DOHH2 (cell line): ENCODE data around the gene SPTBN4.

ENCODE experiments used
- H3F3A ChIP-seq: fragments of 200-600 bp; sonication (generic), shearing (Covaris generic); 2 replicates; pipeline ENCODE4 v1.6.0; 2016; ENCODE audit warnings: antibody characterized with exemption, mild to moderate bottlenecking; ENCODE audit not compliant: control insufficient read depth, insufficient read depth
- H3K27ac ChIP-seq: fragments of 200-600 bp; sonication (generic); 2 replicates; pipeline ENCODE4 v1.5.1; 2014; ENCODE audit warnings: low read depth, mild to moderate bottlenecking, low read length, moderate library complexity
- H3K27me3 ChIP-seq: fragments of 200-600 bp; sonication (generic); 2 replicates; pipeline ENCODE4 v1.6.1; 2014; ENCODE audit warnings: mild to moderate bottlenecking, low read length, mixed read lengths; ENCODE audit not compliant: control insufficient read depth
- H3K36me3 ChIP-seq: fragments of 200-600 bp; sonication (generic); 2 replicates; pipeline ENCODE4 v1.6.1; 2014; ENCODE audit warnings: mild to moderate bottlenecking, low read length, moderate library complexity, mixed read lengths; ENCODE audit not compliant: control insufficient read depth
- H3K4me1 ChIP-seq: fragments of 200-600 bp; sonication (generic); 2 replicates; pipeline ENCODE4 v1.6.1; 2014; ENCODE audit warnings: mild to moderate bottlenecking, low read length, mixed read lengths; ENCODE audit not compliant: control insufficient read depth
- H3K4me2 ChIP-seq: fragments of 200-600 bp; sonication (generic); 2 replicates; pipeline ENCODE4 v1.6.0; 2014; ENCODE audit warnings: mild to moderate bottlenecking, low read length, moderate library complexity
- H3K4me3 ChIP-seq: fragments of 200-600 bp; sonication (generic); 2 replicates; pipeline ENCODE4 v1.5.1; 2014; ENCODE audit warnings: mild to moderate bottlenecking, low read length, mixed read lengths
- H3K79me2 ChIP-seq: fragments of 200-600 bp; sonication (generic); 2 replicates; pipeline ENCODE4 v1.6.1; 2014; ENCODE audit warnings: mild to moderate bottlenecking, low read length, mixed read lengths; ENCODE audit not compliant: control insufficient read depth
- H3K9me2 ChIP-seq: fragments of 200-600 bp; sonication (generic); replicated peaks from 2 replicates; pipeline ENCODE4 v1.6.1; 2014; ENCODE audit warnings: mild to moderate bottlenecking, low read length, mixed read lengths; ENCODE audit not compliant: control insufficient read depth
- H3K9me3 ChIP-seq: fragments of 200-600 bp; sonication (generic); 2 replicates; pipeline ENCODE4 v1.6.1; 2014; ENCODE audit warnings: antibody characterized with exemption, low read length, mixed read lengths; ENCODE audit not compliant: control insufficient read depth, insufficient read depth
- H4K20me1 ChIP-seq: fragments of 200-600 bp; sonication (generic); 2 replicates; pipeline ENCODE4 v1.6.0; 2014; ENCODE audit warnings: low read depth, mild to moderate bottlenecking, antibody characterized with exemption, low read length, moderate library complexity; ENCODE audit not compliant: control insufficient read depth, insufficient read depth
- EZH2phosphoT487 ChIP-seq: fragments of 200-600 bp; sonication (generic); IDR thresholded peaks from 2 replicates; pipeline ENCODE4 v1.6.1; 2017; ENCODE audit warnings: borderline replicate concordance, mild to moderate bottlenecking, antibody characterized with exemption, low read length, moderate library complexity, mixed read lengths
- TF ChIP-seq, protein P1 (sequence below): fragments of 200-600 bp; sonication (generic); IDR thresholded peaks from one replicate; pipeline ENCODE4 v1.5.1; 2014; ENCODE audit warnings: antibody characterized with exemption, mild to moderate bottlenecking, low read depth, low read length; ENCODE audit not compliant: poor library complexity, severe bottlenecking

Gene SPTBN4

DNA sequence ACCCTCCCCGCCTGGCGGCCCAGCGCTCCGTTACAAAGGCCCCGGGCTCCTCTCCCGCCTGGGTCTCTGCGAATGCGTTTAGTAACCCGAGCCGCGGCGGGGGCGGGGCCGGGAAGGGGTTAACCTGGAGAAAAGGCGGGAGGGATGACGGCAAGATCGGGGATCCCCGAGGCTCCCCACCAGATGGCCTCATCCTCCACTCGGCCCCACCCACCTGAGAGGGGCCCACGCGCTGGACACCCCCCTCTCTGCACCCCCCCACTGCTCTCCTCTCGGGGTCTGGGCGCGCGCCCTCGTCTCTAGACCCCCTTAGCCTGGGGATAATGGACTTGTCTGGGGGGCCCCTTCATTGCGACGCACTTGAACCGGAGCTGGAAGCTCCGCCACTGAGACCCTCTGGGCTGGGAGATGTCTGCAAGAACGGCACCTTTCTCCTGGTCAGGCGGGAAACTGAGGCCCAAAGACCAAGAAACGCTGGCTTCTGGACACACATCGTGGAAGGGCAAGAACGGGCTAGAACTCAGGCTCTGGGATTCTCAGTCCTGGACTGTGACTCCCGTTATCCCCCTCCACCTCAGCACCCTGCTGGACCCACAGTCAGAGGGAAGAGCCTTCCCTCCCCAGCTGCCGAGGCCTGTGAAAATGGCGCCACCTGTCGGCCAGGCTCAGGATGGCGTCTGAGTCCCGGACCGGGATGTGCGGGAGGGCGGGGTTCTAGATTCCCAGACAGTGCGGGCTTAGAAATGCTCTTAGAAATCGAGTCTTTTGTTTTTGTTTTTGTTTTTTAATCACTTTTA, 131.5 kb downstream of the SPTBN4 start:
- no peaks in the 10 kb centered on the region for H3K9me3 ChIP-seq
- peaks cover 13% of the 10 kb centered on the region for H3F3A ChIP-seq
- H3K4me3 ChIP-seq = peak overlapping the region; percentile 77
- TF ChIP-seq, protein P1, sequence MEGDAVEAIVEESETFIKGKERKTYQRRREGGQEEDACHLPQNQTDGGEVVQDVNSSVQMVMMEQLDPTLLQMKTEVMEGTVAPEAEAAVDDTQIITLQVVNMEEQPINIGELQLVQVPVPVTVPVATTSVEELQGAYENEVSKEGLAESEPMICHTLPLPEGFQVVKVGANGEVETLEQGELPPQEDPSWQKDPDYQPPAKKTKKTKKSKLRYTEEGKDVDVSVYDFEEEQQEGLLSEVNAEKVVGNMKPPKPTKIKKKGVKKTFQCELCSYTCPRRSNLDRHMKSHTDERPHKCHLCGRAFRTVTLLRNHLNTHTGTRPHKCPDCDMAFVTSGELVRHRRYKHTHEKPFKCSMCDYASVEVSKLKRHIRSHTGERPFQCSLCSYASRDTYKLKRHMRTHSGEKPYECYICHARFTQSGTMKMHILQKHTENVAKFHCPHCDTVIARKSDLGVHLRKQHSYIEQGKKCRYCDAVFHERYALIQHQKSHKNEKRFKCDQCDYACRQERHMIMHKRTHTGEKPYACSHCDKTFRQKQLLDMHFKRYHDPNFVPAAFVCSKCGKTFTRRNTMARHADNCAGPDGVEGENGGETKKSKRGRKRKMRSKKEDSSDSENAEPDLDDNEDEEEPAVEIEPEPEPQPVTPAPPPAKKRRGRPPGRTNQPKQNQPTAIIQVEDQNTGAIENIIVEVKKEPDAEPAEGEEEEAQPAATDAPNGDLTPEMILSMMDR = peak; percentile 98
- no peak for TF ChIP-seq EZH2phosphoT487
- H3K36me3 ChIP-seq = no peaks in the 10 kb centered on the region
- H4K20me1 ChIP-seq = peaks cover 8% of the 10 kb centered on the region; the same call in 1 of the 2 replicates
- no peaks in the 10 kb centered on the region for H3K9me2 ChIP-seq
- H3K79me2 ChIP-seq = no peaks in the 10 kb centered on the region
- peak overlapping the region; percentile 77 for H3K4me2 ChIP-seq
- H3K27ac ChIP-seq = no peak overlapping the region
- H3K4me1 ChIP-seq = peaks cover 62% of the 10 kb centered on the region
- peaks cover 51% of the 10 kb centered on the region for H3K27me3 ChIP-seq

DNA sequence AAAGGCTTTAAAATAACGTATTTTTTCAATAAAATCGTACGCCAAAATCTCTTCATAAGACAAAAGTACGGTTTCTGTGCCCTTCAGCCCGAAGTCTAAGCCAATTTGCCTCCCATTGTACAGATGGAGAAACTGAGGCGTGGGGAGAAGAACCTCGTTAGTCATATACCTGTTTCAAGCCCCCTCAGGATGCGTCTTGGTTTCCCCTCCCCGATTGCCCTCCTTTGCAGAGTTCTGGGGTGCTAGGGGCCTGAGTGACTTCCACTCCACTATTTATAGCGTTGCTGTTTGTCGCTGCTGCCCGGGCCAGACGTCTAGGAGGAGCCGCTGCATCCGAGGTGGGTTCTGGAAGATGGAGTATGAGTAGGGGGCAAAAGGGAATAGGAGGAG, 132.1 kb downstream of the SPTBN4 start:
- TF ChIP-seq EZH2phosphoT487 = no peak; the same call in 1 of the 2 replicates
- TF ChIP-seq, protein P1 = peak; percentile 10
- peak overlapping the region; percentile 77 for H3K4me2 ChIP-seq
- H3K9me2 ChIP-seq = no peaks in the 10 kb centered on the region

DNA sequence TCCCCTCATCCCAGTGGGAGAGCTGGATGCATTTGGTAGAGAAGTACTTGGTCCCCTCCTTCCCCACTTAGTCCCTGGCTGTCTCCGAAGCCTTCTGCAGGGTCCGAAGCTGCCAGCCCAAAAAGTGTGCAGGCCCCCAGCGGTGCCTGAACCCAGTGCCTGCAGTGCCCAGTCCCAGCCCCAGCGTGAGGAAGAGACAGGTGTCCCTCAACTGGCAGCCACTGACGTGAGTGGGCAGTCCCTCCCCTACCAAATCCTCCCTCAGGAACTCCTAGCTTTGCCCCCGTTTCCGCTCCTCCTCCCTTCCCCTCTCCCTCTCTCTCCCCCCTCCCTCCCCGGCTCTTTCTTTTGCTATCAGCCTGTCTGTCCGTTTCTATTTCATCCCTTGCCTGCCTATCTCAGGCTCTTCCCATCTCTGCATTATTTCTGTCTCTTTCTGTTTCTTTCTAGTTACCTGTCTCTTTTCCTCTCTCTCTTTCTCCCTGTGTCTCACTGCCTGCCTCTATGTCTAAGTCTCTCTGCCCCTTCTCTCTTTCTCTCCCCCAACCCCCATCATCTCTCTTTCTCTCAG, 132.6 kb downstream of the SPTBN4 start:
- Histone ChIP-seq H3K9me3 (no peaks in the 10 kb centered on the region), H3K27ac (no peak overlapping the region), H3K9me2 (no peaks in the 10 kb centered on the region), H3K4me1 (peaks cover 66% of the 10 kb centered on the region), H3K79me2 (no peaks in the 10 kb centered on the region), H3K27me3 (peaks cover 51% of the 10 kb centered on the region), H4K20me1 (peaks cover 8% of the 10 kb centered on the region; the same call in 1 of the 2 replicates), H3K4me3 (peak overlapping the region; percentile 77), H3F3A (peaks cover 14% of the 10 kb centered on the region), H3K36me3 (no peaks in the 10 kb centered on the region), H3K4me2 (peak overlapping the region; percentile 77)
- TF ChIP-seq, protein P1 = no peak

More for the DNA sequence above, 132.1 kb downstream of the SPTBN4 start:
- peaks cover 8% of the 10 kb centered on the region; the same call in 1 of the 2 replicates for H4K20me1 ChIP-seq
- H3K27me3 ChIP-seq = peaks cover 51% of the 10 kb centered on the region
- no peak overlapping the region for H3K27ac ChIP-seq
- peak overlapping the region; percentile 77 for H3K4me3 ChIP-seq
- peaks cover 66% of the 10 kb centered on the region for H3K4me1 ChIP-seq
- no peaks in the 10 kb centered on the region for H3K9me3 ChIP-seq
- peaks cover 14% of the 10 kb centered on the region for H3F3A ChIP-seq
- H3K79me2 ChIP-seq = no peaks in the 10 kb centered on the region
- H3K36me3 ChIP-seq = no peaks in the 10 kb centered on the region
